Caco-2 (cell line): ENCODE results near the gene EPB41L4B. TPM values are rescaled to one million over a fixed set of nuclear protein-coding genes. Genes with fewer than 3 reads are reported as not detected.

Source experiments
- BruUV-seq: library from RNA; stranded (reverse); fragments of 400-500 nt; replicated peaks from 2 replicates; lab custom pipeline; 2021; lab: Mats Ljungman, UMichigan
- CTCF ChIA-PET: fragments of 300-600 bp; sonication (Branson Sonifier 250); formaldehyde crosslinking; loops from one replicate; lab custom pipeline; 2022; ENCODE audit warnings: antibody characterized with exemption; lab: Charles Lee
- POLR2A ChIA-PET: fragments of 300-600 bp; sonication (Branson Sonifier 250); formaldehyde crosslinking; loops from one replicate; lab custom pipeline; 2022; ENCODE audit warnings: antibody characterized with exemption; lab: Charles Lee
- DNase-seq, 2 experiments: peaks; one replicate each; pipeline versions ENCODE4 v3.0.0 to v3.0.0-alpha.2; 2020 to 2022
- H3K27me3 ChIP-seq: replicated peaks from 2 replicates; pipeline ENCODE4 v1.6.0; 2011; ENCODE audit warnings: low read length; ENCODE audit not compliant: control insufficient read depth, insufficient read depth
- H3K36me3 ChIP-seq: 2 replicates; pipeline ENCODE4 v1.5.1; 2011; ENCODE audit warnings: low read length; ENCODE audit not compliant: control insufficient read depth, insufficient read depth
- H3K4me1 ChIP-seq: fragments of 250-450 bp; sonication (Bioruptor Pico); 2 replicates; pipeline ENCODE4 v1.5.1; 2020; ENCODE audit warnings: mild to moderate bottlenecking
- H3K4me3 ChIP-seq: 2 replicates; pipeline ENCODE4 v1.5.1; 2011; ENCODE audit warnings: low read depth, mild to moderate bottlenecking, control low read depth, low read length
- H3K9me3 ChIP-seq: fragments of 250-450 bp; sonication (Bioruptor Pico); 2 replicates; pipeline ENCODE4 v1.5.1; 2020; ENCODE audit warnings: mild to moderate bottlenecking, moderate library complexity
- H3K27ac Mint-ChIP-seq: one replicate; pipeline ENCODE4 v1.8.0; 2022; ENCODE audit warnings: mixed read lengths; ENCODE audit not compliant: unreplicated experiment
- H3K27me3 Mint-ChIP-seq: one replicate; pipeline ENCODE4 v1.8.0; 2022; ENCODE audit warnings: mixed read lengths; ENCODE audit not compliant: insufficient read depth, unreplicated experiment
- H3K36me3 Mint-ChIP-seq: one replicate; pipeline ENCODE4 v1.8.0; 2022; ENCODE audit warnings: mild to moderate bottlenecking, mixed read lengths; ENCODE audit not compliant: insufficient read depth, unreplicated experiment
- H3K4me1 Mint-ChIP-seq: one replicate; pipeline ENCODE4 v1.8.0; 2022; ENCODE audit warnings: low read depth, mixed read lengths; ENCODE audit not compliant: unreplicated experiment
- H3K4me3 Mint-ChIP-seq: one replicate; pipeline ENCODE4 v1.8.0; 2022; ENCODE audit warnings: mild to moderate bottlenecking, moderate library complexity, mixed read lengths; ENCODE audit not compliant: unreplicated experiment
- H3K9me3 Mint-ChIP-seq: one replicate; pipeline ENCODE4 v1.8.0; 2022; ENCODE audit warnings: mixed read lengths; ENCODE audit not compliant: unreplicated experiment
- CTCF ChIP-seq, 2 experiments: fragments of 200-600 bp in 1 of 2; IDR thresholded peaks; 1 replicate in 1 of 2; 2 replicates in 1 of 2; pipeline versions ENCODE4 v1.5.1 to v1.8.0; 2011 to 2022; ENCODE audit warnings: antibody characterized with exemption in 1 of 2, control low read depth in 1 of 2, inconsistent platforms in 1 of 2, low read depth in 1 of 2, low read length in 1 of 2, mild to moderate bottlenecking in 1 of 2, moderate library complexity in 1 of 2; ENCODE audit not compliant: insufficient read depth in 1 of 2, severe bottlenecking in 1 of 2, unreplicated experiment in 1 of 2
- intact Hi-C: fragments of 100-400 bp; cut with micrococcal nuclease; formaldehyde crosslinking; loops from one replicate; pipeline ENCODE4 v1.10.0; 2022; ENCODE audit not compliant: unreplicated experiment
- total RNA-seq: library from RNA; stranded (reverse); gene quantifications from 2 replicates; pipeline ENCODE4 v1.2.3, GENCODE V29; 2022

EPB41L4B gene
- total RNA-seq, 1 experiment from 2014 or later: 16.3 TPM

- no peaks in the 10 kb centered on the region for H3K4me1 Mint-ChIP-seq
- no peak for TF ChIP-seq CTCF (IDR thresholded peaks at IDR 0.05; ENCODE audit: insufficient read depth in 1 of 2, low read depth in 1 of 2, low read length in 1 of 2, severe bottlenecking in 1 of 2, unreplicated experiment in 1 of 2)
- DNase-seq: no peak
- CTCF ChIA-PET: interaction anchor here (0.6 kb wide), 1 partner anchor 48 kb away, joined by 3 read pairs; no protein-coding TSS in a partner anchor
- BruUV-seq: no TSS peak
- H3K36me3 Mint-ChIP-seq: peaks cover 5% of the 10 kb centered on the region
- no peak overlapping the region for H3K27ac Mint-ChIP-seq
- no peaks in the 10 kb centered on the region for H3K9me3 Mint-ChIP-seq
- Histone ChIP-seq H3K27me3 (no peaks in the 10 kb centered on the region), H3K4me3 (no peak overlapping the region), H3K9me3 (0 out of 2 replicates have a peak, but pooled peaks cover 6% of the 10 kb centered on the region), H3K36me3 (no peaks in the 10 kb centered on the region), H3K4me1 (no peaks in the 10 kb centered on the region)
- intact Hi-C loops: no loop called here
- H3K27me3 Mint-ChIP-seq: no peaks in the 10 kb centered on the region
- POLR2A ChIA-PET: no interaction called here
- no peak overlapping the region for H3K4me3 Mint-ChIP-seq
Measured at GRCh38 chr9:109269839-109270238, 51.0 kb downstream of the EPB41L4B start.

GRCh38 chr9:109269081-109269480 is 51.8 kb downstream of the EPB41L4B start:
- intact Hi-C loops: no loop called here
- no peak for TF ChIP-seq CTCF (IDR thresholded peaks at IDR 0.05; ENCODE audit: insufficient read depth in 1 of 2, low read depth in 1 of 2, low read length in 1 of 2, severe bottlenecking in 1 of 2, unreplicated experiment in 1 of 2)
- ChIA-PET CTCF (no interaction called here), POLR2A (no interaction called here)
- no peaks in the 10 kb centered on the region for H3K27me3 Mint-ChIP-seq
- no peak for DNase-seq
- Histone ChIP-seq H3K4me1 (no peaks in the 10 kb centered on the region), H3K9me3 (0 out of 2 replicates have a peak, but pooled peaks cover 6% of the 10 kb centered on the region), H3K4me3 (no peak overlapping the region), H3K27me3 (no peaks in the 10 kb centered on the region), H3K36me3 (no peaks in the 10 kb centered on the region)
- H3K9me3 Mint-ChIP-seq: no peaks in the 10 kb centered on the region
- H3K4me3 Mint-ChIP-seq: no peak overlapping the region
- peaks cover 5% of the 10 kb centered on the region for H3K36me3 Mint-ChIP-seq
- no TSS peak for BruUV-seq
- no peaks in the 10 kb centered on the region for H3K4me1 Mint-ChIP-seq
- H3K27ac Mint-ChIP-seq: no peak overlapping the region

GRCh38 chr9:109267555-109267954 is 53.3 kb downstream of the EPB41L4B start:
- Histone ChIP-seq H3K27me3 (no peaks in the 10 kb centered on the region), H3K36me3 (no peaks in the 10 kb centered on the region), H3K4me1 (no peaks in the 10 kb centered on the region), H3K9me3 (0 out of 2 replicates have a peak, but pooled peaks cover 6% of the 10 kb centered on the region), H3K4me3 (no peak overlapping the region)
- Mint-ChIP-seq H3K4me3 (no peak overlapping the region), H3K4me1 (no peaks in the 10 kb centered on the region), H3K9me3 (no peaks in the 10 kb centered on the region), H3K36me3 (peaks cover 7% of the 10 kb centered on the region), H3K27me3 (no peaks in the 10 kb centered on the region), H3K27ac (no peak overlapping the region)
- CTCF ChIA-PET: no interaction called here
- POLR2A ChIA-PET: no interaction called here
- intact Hi-C loops: no loop called here
- no peak for DNase-seq
- TF ChIP-seq CTCF (IDR thresholded peaks at IDR 0.05; ENCODE audit: insufficient read depth in 1 of 2, low read depth in 1 of 2, low read length in 1 of 2, severe bottlenecking in 1 of 2, unreplicated experiment in 1 of 2): no peak
- no TSS peak for BruUV-seq
